SK-MEL-5 (cell line): ENCODE measurements around the gene ZFYVE28. TPM values are rescaled to one million over a fixed set of nuclear protein-coding genes. Genes with fewer than 3 reads are reported as not detected.
A peak's percentile ranks its signal among the peaks of the same experiment; 100 is the strongest.

ENCODE experiments used
- DNase-seq: peaks from one replicate; pipeline ENCODE4 v3.0.0-alpha.2; 2016; ENCODE audit warnings: low read depth, low spot score
- in situ Hi-C: cut with HindIII; loops from 2 replicates; pipeline ENCODE4 v1.10.0; 2016; ENCODE audit warnings: low sequenced_read_pairs, high pct_unique_total_duplicates, low pct_unique_long_range_greater_than_20kb
- total RNA-seq: library from RNA; depleted of rRNA; stranded (reverse); fragments of >200 nt; shearing (Covaris generic); gene quantifications from 2 replicates; pipeline ENCODE4 v1.2.3, GENCODE V29; 2014

Gene ZFYVE28
- total RNA-seq, 1 experiment from 2014 or later, result 3.1 TPM

GRCh38 chr4:2449511-2450392, 31.3 kb upstream of the ZFYVE28 start:
- in situ Hi-C loops, result no loop called here

DNA sequence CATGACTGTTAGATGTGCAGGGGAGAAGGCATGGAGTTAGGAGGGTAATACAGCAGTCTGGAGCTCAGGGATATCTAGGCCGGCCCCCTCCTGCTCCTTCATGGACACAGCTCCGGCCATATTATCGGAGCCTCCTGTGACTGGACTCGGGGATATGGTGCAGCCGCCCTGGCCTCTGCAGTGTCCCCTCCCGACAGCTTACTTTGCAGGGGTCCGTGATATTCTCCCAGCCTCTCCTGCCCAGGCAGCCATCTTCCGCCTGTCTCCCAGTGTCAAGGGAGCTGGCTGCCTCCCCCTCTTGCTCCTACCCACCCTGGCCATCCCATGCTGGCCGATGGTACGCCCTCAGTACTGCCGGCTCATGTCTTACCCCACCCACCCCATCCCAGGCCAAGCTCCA, 30.6 kb upstream of the ZFYVE28 start:
- in situ Hi-C loops, result no loop called here
- no peak for DNase-seq

More at GRCh38 chr4:2449511-2450392, 31.3 kb upstream of the ZFYVE28 start:
- DNase-seq, result no peak

GRCh38 chr4:2448589-2448988, 30.1 kb upstream of the ZFYVE28 start:
- in situ Hi-C loops, result no loop called here
- DNase-seq, result no peak

DNA sequence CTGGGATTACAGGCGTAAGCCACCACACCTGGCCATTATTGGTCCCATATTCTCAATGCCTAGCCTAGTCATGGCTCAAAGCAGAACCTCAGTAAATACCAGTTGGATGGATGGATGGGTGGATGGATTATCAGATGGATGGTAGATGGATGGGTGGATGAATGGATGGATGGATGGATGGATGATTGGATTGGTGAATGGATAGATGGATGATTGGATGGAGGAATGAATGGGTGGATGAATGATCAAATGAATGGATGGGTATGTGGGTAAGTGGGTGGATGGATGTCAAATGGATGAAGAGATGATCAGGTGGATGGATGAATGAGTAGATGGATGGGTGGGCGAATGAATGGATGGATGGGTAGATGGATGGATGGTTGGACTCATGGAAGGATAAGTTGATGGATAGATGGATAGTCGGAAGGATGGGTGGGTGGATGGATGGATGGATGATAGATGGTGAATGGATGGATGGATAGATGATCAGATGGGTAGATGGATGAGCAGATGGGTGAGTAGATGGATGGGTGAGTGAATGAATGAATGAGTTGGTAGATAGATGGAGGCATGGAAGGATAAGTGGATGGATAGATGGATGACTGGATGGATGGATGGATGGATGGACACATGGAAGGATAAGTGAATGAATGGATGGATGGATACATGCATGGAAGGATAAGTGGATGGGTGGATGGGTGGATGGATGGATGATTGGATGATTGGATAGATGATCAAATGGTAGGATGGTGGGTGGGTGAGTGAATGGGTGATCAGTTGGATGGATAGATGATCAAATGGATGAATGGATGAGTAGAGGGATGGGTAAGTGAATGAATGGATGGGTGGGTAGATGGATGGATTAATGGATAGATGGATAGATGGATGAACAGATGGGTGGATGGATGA, 28.5 kb upstream of the ZFYVE28 start:
- DNase-seq, result no peak
- in situ Hi-C loops, result no loop called here

DNA sequence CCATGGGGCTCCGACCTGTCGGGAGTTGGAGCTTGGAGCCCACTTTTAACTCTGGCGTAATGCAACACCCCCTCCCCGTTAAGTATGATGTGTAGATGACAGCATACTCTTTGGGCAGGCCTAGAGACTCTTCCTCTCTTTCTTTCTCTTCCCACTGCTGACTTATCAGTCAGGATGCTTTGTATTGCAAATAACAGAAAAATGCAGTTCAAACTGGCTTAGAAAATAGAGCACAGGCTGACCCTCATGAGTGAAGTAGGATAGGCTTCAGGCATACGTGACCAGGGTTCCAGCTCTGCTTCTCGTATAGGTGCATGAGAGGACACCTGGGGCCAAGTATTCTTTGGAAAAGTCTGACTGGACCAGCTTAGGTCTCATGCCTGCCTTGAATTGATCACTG, 27.1 kb upstream of the ZFYVE28 start:
- in situ Hi-C loops, result no loop called here
- DNase-seq, result no peak

- in situ Hi-C loops, result no loop called here
- no peak for DNase-seq
Measured at GRCh38 chr4:2445130-2445529, 26.7 kb upstream of the ZFYVE28 start.

DNA sequence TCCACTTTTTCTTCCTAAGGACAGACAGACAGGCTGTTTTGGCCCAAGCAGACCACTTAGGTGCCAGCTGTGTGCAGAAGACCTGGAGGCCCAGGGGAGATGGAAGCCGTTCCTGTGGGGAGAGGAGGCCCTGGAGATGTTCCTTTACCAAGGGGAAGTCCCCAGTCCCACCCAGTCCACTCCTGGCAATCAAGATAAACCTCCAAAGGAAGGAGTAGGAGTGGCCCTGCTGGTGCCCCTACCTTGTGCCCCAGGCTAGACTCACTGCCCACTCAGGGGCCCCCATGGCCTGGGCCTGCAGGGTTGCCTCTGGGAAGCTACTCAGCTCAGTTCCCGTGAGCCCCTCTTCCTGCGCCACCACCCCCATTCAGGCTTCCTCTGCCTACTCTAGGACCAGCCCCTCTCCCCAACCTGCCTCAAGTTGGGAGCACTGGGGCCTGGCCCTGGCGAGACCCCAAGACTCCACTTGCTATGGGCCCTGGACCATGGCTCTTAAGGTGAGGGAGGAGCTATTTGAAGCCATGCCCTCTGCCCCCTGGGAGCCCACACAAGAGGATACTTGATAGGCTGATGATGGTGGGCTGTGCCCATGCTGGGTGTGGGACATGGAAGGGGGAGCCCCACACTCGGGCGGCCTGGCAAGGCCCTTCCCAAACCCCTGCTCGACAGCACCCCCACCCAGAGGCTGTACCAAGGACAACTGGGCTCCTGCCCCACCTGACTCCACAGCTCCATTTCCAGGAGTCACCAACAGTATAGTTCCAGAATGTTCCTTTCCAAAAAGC, 25.7 kb upstream of the ZFYVE28 start:
- no peak for DNase-seq
- in situ Hi-C loops, result no loop called here

GRCh38 chr4:2443061-2443730, 24.8 kb upstream of the ZFYVE28 start:
- no peak for DNase-seq
- in situ Hi-C loops, result no loop called here

- in situ Hi-C loops, result no loop called here
- no peak for DNase-seq
Measured at GRCh38 chr4:2442175-2442993, 23.9 kb upstream of the ZFYVE28 start.

DNA sequence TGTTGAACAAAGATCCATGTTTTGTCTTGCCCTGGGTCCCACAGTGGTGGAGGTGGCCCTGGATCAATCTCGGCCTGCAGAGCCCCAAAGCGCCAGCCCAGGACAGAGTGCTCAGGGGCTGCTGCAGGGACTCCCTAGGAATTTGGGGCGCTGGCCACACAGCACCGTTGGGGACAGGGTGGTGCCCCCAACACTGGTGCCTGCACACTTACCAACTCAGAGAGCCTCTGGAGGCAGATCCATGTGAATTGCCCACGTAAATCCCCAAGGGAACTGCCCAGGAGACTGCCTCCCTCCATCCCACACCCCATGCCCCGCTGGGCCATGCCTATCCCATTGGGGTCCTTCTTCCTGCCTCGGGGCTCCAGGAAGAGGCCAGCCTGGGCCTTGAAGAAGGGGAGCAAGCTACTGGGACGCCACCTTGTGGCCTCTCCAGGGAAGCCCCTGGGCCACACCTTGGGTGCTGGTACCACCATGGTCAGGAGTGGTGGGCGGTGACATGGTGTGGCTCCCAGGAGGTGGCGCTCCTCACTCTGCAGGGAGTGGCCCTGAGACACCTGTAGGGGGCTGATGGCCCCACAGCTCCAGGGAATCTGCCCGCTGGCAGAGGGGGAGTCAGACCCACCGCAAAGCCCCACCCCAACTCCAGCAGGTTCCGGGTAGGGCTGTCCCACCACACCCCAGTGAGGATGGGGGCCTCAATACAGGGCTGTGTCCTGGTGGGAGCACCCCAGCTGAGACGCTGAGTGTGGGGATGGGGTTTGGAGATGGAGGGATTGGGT, 23.1 kb upstream of the ZFYVE28 start:
- in situ Hi-C loops, result no loop called here
- DNase-seq, result peak; percentile 84

- in situ Hi-C loops, result no loop called here
- no peak for DNase-seq
Measured at GRCh38 chr4:2438822-2439718, 20.6 kb upstream of the ZFYVE28 start.

- no peak for DNase-seq
- in situ Hi-C loops, result no loop called here
Measured at GRCh38 chr4:2437475-2438215, 19.2 kb upstream of the ZFYVE28 start.

DNA sequence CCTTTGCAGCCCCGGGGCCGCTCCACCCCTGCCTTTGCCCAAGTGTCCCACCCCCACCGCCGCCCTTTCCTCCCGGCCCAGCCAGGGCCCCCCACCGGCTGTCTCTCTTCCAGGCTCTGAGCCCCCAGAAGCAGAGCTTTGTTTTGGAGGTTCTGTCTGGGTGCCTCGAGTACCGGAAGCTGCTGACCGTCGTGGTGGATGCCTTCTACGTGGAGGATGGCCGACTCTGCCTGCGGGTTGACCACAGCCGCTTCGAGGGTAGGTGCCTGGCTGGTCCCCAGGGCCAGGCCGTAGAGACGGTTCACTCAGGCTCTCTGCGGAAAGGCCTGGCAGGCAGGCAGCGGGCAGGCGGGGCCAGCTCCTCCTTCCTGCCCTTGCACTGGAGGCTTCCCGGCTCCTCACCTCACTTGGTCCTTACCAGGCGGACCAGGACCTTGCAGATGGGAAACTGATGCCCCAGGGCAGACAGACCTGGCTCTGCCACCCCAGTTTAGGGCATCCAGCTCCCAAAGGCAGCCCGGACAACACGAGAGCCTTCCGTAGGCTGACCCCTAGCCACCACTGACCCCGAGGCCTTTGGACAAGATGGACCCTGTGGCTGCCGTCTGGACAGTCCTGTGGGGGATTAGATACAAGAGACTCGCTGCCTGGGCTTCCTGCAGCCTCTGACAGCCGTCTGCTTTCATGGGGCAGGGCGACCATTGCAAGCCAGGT, 18.5 kb upstream of the ZFYVE28 start:
- in situ Hi-C loops, result no loop called here
- DNase-seq, result no peak

DNA sequence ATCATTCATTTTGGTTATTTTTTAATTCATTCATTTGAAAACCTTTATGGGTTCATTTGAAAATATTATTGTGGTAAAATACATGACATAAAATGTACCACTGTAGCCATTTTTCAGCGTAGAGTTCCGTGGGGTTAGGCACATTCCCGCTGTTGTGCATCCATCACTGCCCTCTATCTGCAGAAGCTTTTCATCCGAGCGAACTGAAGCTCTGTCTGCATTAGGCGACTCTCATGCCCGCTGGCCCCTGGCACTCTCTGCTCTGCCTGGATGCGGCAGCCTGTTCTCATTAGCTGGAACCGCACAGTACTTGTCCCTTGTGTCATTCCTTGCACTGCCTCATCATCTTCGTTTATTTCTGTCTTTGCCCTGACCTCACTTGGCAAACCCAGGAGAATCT, 17.9 kb upstream of the ZFYVE28 start:
- DNase-seq, result peak; percentile 43
- in situ Hi-C loops, result no loop called here
